Measurements from ENCODE around the gene GSG1L.

GSG1L gene

DNA sequence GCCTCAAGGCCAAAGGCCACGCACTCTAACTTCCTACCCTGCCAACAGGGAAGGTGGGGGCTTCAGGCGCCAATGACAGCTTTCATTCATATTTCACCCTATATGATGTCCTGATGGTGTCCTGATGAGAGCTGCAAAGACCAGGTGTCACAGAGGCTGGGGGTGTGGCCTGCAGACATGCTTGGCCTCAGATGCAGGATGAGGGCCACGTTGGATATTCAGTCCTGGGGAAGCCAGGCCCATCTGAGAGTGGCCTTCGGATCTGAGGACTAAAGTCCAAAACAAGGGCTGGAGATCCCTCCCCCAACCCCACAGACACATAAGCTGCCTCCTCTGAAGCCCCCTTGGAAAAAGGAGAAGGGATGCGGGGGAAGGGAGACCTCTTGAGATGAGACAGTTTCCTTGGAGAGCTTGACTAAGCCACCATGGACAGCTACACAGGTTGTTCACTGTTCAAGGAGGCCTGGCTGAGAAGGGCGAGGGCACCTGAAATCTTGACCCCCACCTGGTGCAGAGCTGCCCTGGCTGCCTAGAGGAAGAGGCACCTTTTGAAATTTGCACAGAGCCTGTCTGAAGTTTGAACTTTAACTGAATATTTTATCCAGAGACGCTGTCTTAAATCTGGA, 24.3 kb upstream of the GSG1L start:
- Histone ChIP-seq H4K91ac (ENCODE audit: low read length) (no peak overlapping the region), H3K4me1 (ENCODE audit: control insufficient read depth, insufficient read depth, low read depth, low read length) (peaks cover 24% of the 10 kb centered on the region), H3K9me3 (ENCODE audit: control insufficient read depth, low read length) (no peaks in the 10 kb centered on the region), H3K27ac (ENCODE audit: low read length, poor library complexity, severe bottlenecking) (no peak overlapping the region), H3K4ac (ENCODE audit: low read depth in 1 of 2, low read length in 2 of 2) (no peak overlapping the region), H3K4me2 (ENCODE audit: low read length, poor library complexity, severe bottlenecking) (no peak overlapping the region), H2BK15ac (ENCODE audit: low read depth, poor library complexity, severe bottlenecking) (no peak overlapping the region), H2BK5ac (ENCODE audit: low read depth, low read length, poor library complexity, severe bottlenecking) (no peak overlapping the region), H2BK12ac (ENCODE audit: low read length in 2 of 2) (no peak overlapping the region), H3K14ac (ENCODE audit: low read length in 2 of 2) (no peak overlapping the region), H4K8ac (ENCODE audit: low read length) (no peak overlapping the region), H3K18ac (ENCODE audit: low read depth in 1 of 2, low read length in 2 of 2) (no peak overlapping the region), H3K4me3 (ENCODE audit: insufficient read depth in 1 of 2, low read depth in 1 of 2, low read length in 2 of 2) (no peak overlapping the region), H3K79me1 (replicated peaks; ENCODE audit: low read length, poor library complexity, severe bottlenecking) (peaks cover 11% of the 10 kb centered on the region), H2BK120ac (ENCODE audit: low read depth, low read length) (no peak overlapping the region), H3K9ac (ENCODE audit: low read length) (no peak overlapping the region), H3K23ac (ENCODE audit: low read length in 2 of 2) (no peak overlapping the region), H2AK5ac (ENCODE audit: low read length, severe bottlenecking) (no peak overlapping the region), H3K36me3 (ENCODE audit: control insufficient read depth in 1 of 2, insufficient read depth in 2 of 2, low read depth in 1 of 2, low read length in 2 of 2) (peaks cover 0 to 13% of the 10 kb centered on the region in 2 experiments), H3K27me3 (ENCODE audit: control insufficient read depth in 1 of 2, insufficient read depth in 1 of 2, low read length in 2 of 2) (no peaks in the 10 kb centered on the region), H2AFZ (ENCODE audit: low read depth, low read length) (no peak overlapping the region)
- WGBS = 89% methylated on average over 3 of the region's 7 CpGs
- no peak for DNase-seq

- Histone ChIP-seq H3K27ac (ENCODE audit: low read length, poor library complexity, severe bottlenecking) (no peak overlapping the region), H3K79me1 (replicated peaks; ENCODE audit: low read length, poor library complexity, severe bottlenecking) (peaks cover 11% of the 10 kb centered on the region), H3K9ac (ENCODE audit: low read length) (no peak overlapping the region), H2BK120ac (ENCODE audit: low read depth, low read length) (no peak overlapping the region), H2AFZ (ENCODE audit: low read depth, low read length) (no peak overlapping the region), H3K14ac (ENCODE audit: low read length in 2 of 2) (no peak overlapping the region), H3K9me3 (ENCODE audit: control insufficient read depth, low read length) (no peaks in the 10 kb centered on the region), H3K27me3 (ENCODE audit: control insufficient read depth in 1 of 2, insufficient read depth in 1 of 2, low read length in 2 of 2) (no peaks in the 10 kb centered on the region), H4K8ac (ENCODE audit: low read length) (no peak overlapping the region), H3K4me1 (ENCODE audit: control insufficient read depth, insufficient read depth, low read depth, low read length) (peaks cover 23% of the 10 kb centered on the region), H3K4me3 (ENCODE audit: insufficient read depth in 1 of 2, low read depth in 1 of 2, low read length in 2 of 2) (no peak overlapping the region), H2AK5ac (ENCODE audit: low read length, severe bottlenecking) (no peak overlapping the region), H2BK15ac (ENCODE audit: low read depth, poor library complexity, severe bottlenecking) (no peak overlapping the region), H2BK12ac (ENCODE audit: low read length in 2 of 2) (no peak overlapping the region), H3K18ac (ENCODE audit: low read depth in 1 of 2, low read length in 2 of 2) (no peak overlapping the region), H4K91ac (ENCODE audit: low read length) (no peak overlapping the region), H3K4ac (ENCODE audit: low read depth in 1 of 2, low read length in 2 of 2) (no peak overlapping the region), H3K36me3 (ENCODE audit: control insufficient read depth in 1 of 2, insufficient read depth in 2 of 2, low read depth in 1 of 2, low read length in 2 of 2) (peaks cover 0 to 13% of the 10 kb centered on the region in 2 experiments), H3K4me2 (ENCODE audit: low read length, poor library complexity, severe bottlenecking) (no peak overlapping the region), H2BK5ac (ENCODE audit: low read depth, low read length, poor library complexity, severe bottlenecking) (no peak overlapping the region), H3K23ac (ENCODE audit: low read length in 2 of 2) (no peak overlapping the region)
- DNase-seq = no peak
- WGBS = 96% methylated on average over 8 of the region's 8 CpGs
Measured at GRCh38 chr16:28087140-28087660, 23.7 kb upstream of the GSG1L start.

- H3K23ac ChIP-seq (ENCODE audit: low read length in 2 of 2) = no peak overlapping the region
- no peak overlapping the region for H4K8ac ChIP-seq (ENCODE audit: low read length)
- no peak for DNase-seq
- H2BK120ac ChIP-seq (ENCODE audit: low read depth, low read length) = no peak overlapping the region
- H2AFZ ChIP-seq (ENCODE audit: low read depth, low read length) = no peak overlapping the region
- H2BK12ac ChIP-seq (ENCODE audit: low read length in 2 of 2) = no peak overlapping the region
- no peak overlapping the region for H3K14ac ChIP-seq (ENCODE audit: low read length in 2 of 2)
- H2BK15ac ChIP-seq (ENCODE audit: low read depth, poor library complexity, severe bottlenecking) = no peak overlapping the region
- no peak overlapping the region for H3K4ac ChIP-seq (ENCODE audit: low read depth in 1 of 2, low read length in 2 of 2)
- no peak overlapping the region for H3K9ac ChIP-seq (ENCODE audit: low read length)
- H3K18ac ChIP-seq (ENCODE audit: low read depth in 1 of 2, low read length in 2 of 2) = no peak overlapping the region
- no peak overlapping the region for H3K4me3 ChIP-seq (ENCODE audit: insufficient read depth in 1 of 2, low read depth in 1 of 2, low read length in 2 of 2)
- H2AK5ac ChIP-seq (ENCODE audit: low read length, severe bottlenecking) = no peak overlapping the region
- no peaks in the 10 kb centered on the region for H3K9me3 ChIP-seq (ENCODE audit: control insufficient read depth, low read length)
- no peak overlapping the region for H3K27ac ChIP-seq (ENCODE audit: low read length, poor library complexity, severe bottlenecking)
- H3K27me3 ChIP-seq (ENCODE audit: control insufficient read depth in 1 of 2, insufficient read depth in 1 of 2, low read length in 2 of 2) = no peaks in the 10 kb centered on the region
- peaks cover 4% of the 10 kb centered on the region for H3K79me1 ChIP-seq (replicated peaks; ENCODE audit: low read length, poor library complexity, severe bottlenecking)
- peaks cover 0 to 10% of the 10 kb centered on the region in 2 experiments for H3K36me3 ChIP-seq (ENCODE audit: control insufficient read depth in 1 of 2, insufficient read depth in 2 of 2, low read depth in 1 of 2, low read length in 2 of 2)
- no peak overlapping the region for H3K4me2 ChIP-seq (ENCODE audit: low read length, poor library complexity, severe bottlenecking)
- no peak overlapping the region for H4K91ac ChIP-seq (ENCODE audit: low read length)
- H3K4me1 ChIP-seq (ENCODE audit: control insufficient read depth, insufficient read depth, low read depth, low read length) = peaks cover 19% of the 10 kb centered on the region
- H2BK5ac ChIP-seq (ENCODE audit: low read depth, low read length, poor library complexity, severe bottlenecking) = no peak overlapping the region
- 97% methylated on average over 16 of the region's 21 CpGs for WGBS
Measured at GRCh38 chr16:28086186-28087139, 22.9 kb upstream of the GSG1L start.
